Gastrocnemius medialis (tissue), 4 donors: Measurements from ENCODE around the gene TBRG4.

Experiments
- POLR2A ChIP-seq, 2 donors: fragments of 450-650 bp; IDR thresholded peaks; one replicate each; pipeline ENCODE4 v1.6.1; 2017; ENCODE audit warnings: antibody characterized with exemption in 2 of 2, mild to moderate bottlenecking in 2 of 2, moderate library complexity in 2 of 2
- TF ChIP-seq, protein P1 (sequence below), 5 experiments: fragments of 450-650 bp in 3 of 5; fragments of 200-600 bp in 2 of 5; sonication (generic) in 2 of 5; IDR thresholded peaks in 4 of 5; conservative IDR thresholded peaks in 1 of 5; 1 replicate in 4 of 5; 2 replicates in 1 of 5; pipeline ENCODE4 v1.5.1; 2016 to 2019; ENCODE audit warnings: antibody characterized with exemption in 5 of 5, mild to moderate bottlenecking in 3 of 5, moderate library complexity in 3 of 5

DNA sequence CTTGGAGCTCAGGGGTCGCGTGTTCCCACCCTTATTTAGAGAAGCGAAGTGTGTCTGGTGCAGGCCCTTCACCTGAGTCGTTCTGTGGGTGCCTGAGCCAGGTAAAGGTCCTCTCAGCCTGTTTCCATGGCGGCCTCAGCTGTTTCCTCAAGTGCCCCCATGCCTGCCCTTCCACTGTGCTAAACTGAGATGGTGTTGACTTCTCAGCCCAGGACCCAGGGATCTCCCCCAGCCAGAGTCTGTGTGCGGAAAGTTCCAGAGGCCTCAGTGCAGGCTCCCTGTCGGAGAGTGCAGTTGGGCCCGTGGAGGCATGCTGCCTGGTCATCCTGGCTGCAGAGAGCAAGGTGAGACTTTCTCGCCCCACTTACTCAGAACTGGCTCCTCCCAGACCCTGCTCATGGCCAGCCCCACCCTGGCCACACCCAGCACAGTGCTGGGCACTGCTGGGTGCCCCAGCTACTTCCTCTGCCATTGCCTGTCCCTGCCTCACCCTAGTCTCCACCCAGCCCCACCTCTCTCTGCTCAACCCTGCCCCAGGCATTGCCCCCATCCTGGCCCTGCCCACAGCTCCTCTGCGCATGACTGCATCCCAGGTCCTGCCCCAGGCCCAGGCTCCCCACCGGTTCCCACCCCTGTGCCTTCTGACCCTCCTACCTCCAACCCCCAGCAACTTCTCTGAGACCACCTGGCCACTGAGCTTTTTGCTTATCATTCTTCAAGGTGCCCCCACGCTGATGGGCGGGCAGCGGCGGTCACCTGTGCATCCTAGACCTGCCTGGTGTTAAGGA, 43.1 kb downstream of the TBRG4 start:
- TF ChIP-seq, protein P1, sequence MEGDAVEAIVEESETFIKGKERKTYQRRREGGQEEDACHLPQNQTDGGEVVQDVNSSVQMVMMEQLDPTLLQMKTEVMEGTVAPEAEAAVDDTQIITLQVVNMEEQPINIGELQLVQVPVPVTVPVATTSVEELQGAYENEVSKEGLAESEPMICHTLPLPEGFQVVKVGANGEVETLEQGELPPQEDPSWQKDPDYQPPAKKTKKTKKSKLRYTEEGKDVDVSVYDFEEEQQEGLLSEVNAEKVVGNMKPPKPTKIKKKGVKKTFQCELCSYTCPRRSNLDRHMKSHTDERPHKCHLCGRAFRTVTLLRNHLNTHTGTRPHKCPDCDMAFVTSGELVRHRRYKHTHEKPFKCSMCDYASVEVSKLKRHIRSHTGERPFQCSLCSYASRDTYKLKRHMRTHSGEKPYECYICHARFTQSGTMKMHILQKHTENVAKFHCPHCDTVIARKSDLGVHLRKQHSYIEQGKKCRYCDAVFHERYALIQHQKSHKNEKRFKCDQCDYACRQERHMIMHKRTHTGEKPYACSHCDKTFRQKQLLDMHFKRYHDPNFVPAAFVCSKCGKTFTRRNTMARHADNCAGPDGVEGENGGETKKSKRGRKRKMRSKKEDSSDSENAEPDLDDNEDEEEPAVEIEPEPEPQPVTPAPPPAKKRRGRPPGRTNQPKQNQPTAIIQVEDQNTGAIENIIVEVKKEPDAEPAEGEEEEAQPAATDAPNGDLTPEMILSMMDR (IDR thresholded peaks at IDR 0.05 in 4 of 5, conservative IDR thresholded peaks at IDR 0.05 in 1 of 5) = no peak
- TF ChIP-seq POLR2A (IDR thresholded peaks at IDR 0.05) = no peak
